Calu3 (cell line): Measurements from ENCODE around the gene RTL10. TPM values are rescaled to one million over a fixed set of nuclear protein-coding genes. Genes with fewer than 3 reads are reported as not detected.

Experiments
- BruUV-seq: library from RNA; stranded (reverse); fragments of 400-500 nt; replicated peaks from 2 replicates; lab custom pipeline; 2021; lab: Mats Ljungman, UMichigan
- CTCF ChIA-PET: fragments of 300-600 bp; sonication (Branson Sonifier 250); formaldehyde crosslinking; loops from one replicate; lab custom pipeline; 2022; ENCODE audit warnings: antibody characterized with exemption; lab: Charles Lee
- DNase-seq: peaks from one replicate; pipeline ENCODE4 v3.0.0; 2022
- H3K27ac Mint-ChIP-seq: one replicate; pipeline ENCODE4 v1.8.0; 2022; ENCODE audit warnings: mixed read lengths; ENCODE audit not compliant: unreplicated experiment
- H3K27me3 Mint-ChIP-seq: one replicate; pipeline ENCODE4 v1.8.0; 2022; ENCODE audit warnings: mixed read lengths; ENCODE audit not compliant: unreplicated experiment
- H3K36me3 Mint-ChIP-seq: one replicate; pipeline ENCODE4 v1.8.0; 2022; ENCODE audit warnings: mild to moderate bottlenecking, moderate library complexity, mixed read lengths; ENCODE audit not compliant: insufficient read depth, unreplicated experiment
- H3K4me1 Mint-ChIP-seq: one replicate; pipeline ENCODE4 v1.8.0; 2022; ENCODE audit warnings: mild to moderate bottlenecking, low read depth, mixed read lengths; ENCODE audit not compliant: unreplicated experiment
- H3K4me3 Mint-ChIP-seq: one replicate; pipeline ENCODE4 v1.8.0; 2022; ENCODE audit warnings: mild to moderate bottlenecking, low read depth, moderate library complexity, mixed read lengths; ENCODE audit not compliant: unreplicated experiment
- H3K9me3 Mint-ChIP-seq: one replicate; pipeline ENCODE4 v1.8.0; 2022; ENCODE audit warnings: low read depth, mixed read lengths; ENCODE audit not compliant: unreplicated experiment
- CTCF ChIP-seq: fragments of 200-600 bp; IDR thresholded peaks from one replicate; pipeline ENCODE4 v1.8.0; 2022; ENCODE audit warnings: antibody characterized with exemption; ENCODE audit not compliant: unreplicated experiment
- intact Hi-C: fragments of 100-400 bp; cut with micrococcal nuclease; formaldehyde crosslinking; loops from one replicate; pipeline ENCODE4 v1.10.0; 2022; ENCODE audit not compliant: unreplicated experiment
- total RNA-seq: library from RNA; stranded (reverse); gene quantifications from 2 replicates; pipeline ENCODE4 v1.2.3, GENCODE V29; 2022

Gene RTL10
- total RNA-seq, 1 experiment from 2014 or later: 26.2 TPM

- BruUV-seq: no TSS peak
- CTCF ChIA-PET: interaction anchor here (0.7 kb wide), 1 partner anchor 56 kb away, joined by 3 read pairs; no protein-coding TSS in a partner anchor
- Mint-ChIP-seq H3K27ac (peak overlapping the region; percentile 28), H3K27me3 (no peaks in the 10 kb centered on the region), H3K36me3 (peaks cover 55% of the 10 kb centered on the region), H3K4me3 (peak overlapping the region; percentile 95), H3K4me1 (peaks cover 46% of the 10 kb centered on the region), H3K9me3 (no peaks in the 10 kb centered on the region)
- DNase-seq: no peak
- intact Hi-C loops: loop anchor here (2.0 kb wide), 2 partner anchors 27 to 47 kb away; no protein-coding TSS in a partner anchor
- no peak for TF ChIP-seq CTCF
Observed at GRCh38 chr22:19853879-19854777, 546 bp downstream of the RTL10 start.

GRCh38 chr22:19853058-19853878 lies 1.4 kb downstream of the RTL10 start:
- no peaks in the 10 kb centered on the region for H3K27me3 Mint-ChIP-seq
- TF ChIP-seq CTCF: no peak
- peaks cover 54% of the 10 kb centered on the region for H3K4me1 Mint-ChIP-seq
- H3K27ac Mint-ChIP-seq: peak overlapping the region; percentile 28
- CTCF ChIA-PET: no interaction called here
- H3K36me3 Mint-ChIP-seq: peaks cover 61% of the 10 kb centered on the region
- BruUV-seq: no TSS peak
- H3K4me3 Mint-ChIP-seq: peak overlapping the region; percentile 95
- DNase-seq: no peak
- H3K9me3 Mint-ChIP-seq: no peaks in the 10 kb centered on the region
- intact Hi-C loops: no loop called here

- Mint-ChIP-seq H3K27me3 (no peaks in the 10 kb centered on the region), H3K4me1 (peaks cover 63% of the 10 kb centered on the region), H3K4me3 (peak overlapping the region; percentile 95), H3K36me3 (peaks cover 68% of the 10 kb centered on the region), H3K9me3 (no peaks in the 10 kb centered on the region), H3K27ac (no peak overlapping the region)
- DNase-seq: no peak
- TF ChIP-seq CTCF: no peak
- BruUV-seq: no TSS peak
- CTCF ChIA-PET: no interaction called here
- intact Hi-C loops: no loop called here
Observed at GRCh38 chr22:19852177-19852781, 2.4 kb downstream of the RTL10 start.
